HG03045 (cell line): ENCODE measurements around the gene DYSF.

Source experiments
- ATAC-seq: cut with Tn5 transposase; IDR thresholded peaks from one replicate; pipeline ENCODE4 v1.9.1; 2021; ENCODE audit warnings: mild to moderate bottlenecking, moderate library complexity; ENCODE audit not compliant: unreplicated experiment

The DYSF gene

DNA sequence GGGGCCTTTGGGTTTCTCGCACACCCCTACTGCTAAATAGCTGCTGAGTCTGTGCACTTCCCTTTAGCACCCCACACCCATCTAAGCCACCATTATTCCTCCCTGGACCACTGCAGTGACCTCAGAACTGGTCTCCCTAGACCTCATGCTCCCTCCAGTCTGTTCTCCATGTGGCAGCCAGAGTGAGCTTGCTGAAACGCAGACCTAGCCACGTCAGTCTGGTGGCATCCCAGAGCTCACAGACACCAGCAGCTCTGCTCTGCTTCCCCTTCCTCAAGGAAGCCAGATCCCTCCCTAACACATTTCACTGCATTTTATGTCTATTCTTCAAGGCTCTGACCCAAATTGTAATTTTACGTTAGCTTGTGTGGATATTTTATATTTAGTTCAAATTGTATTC lies 144.4 kb downstream of the DYSF start:
- ATAC-seq: no peak

DNA sequence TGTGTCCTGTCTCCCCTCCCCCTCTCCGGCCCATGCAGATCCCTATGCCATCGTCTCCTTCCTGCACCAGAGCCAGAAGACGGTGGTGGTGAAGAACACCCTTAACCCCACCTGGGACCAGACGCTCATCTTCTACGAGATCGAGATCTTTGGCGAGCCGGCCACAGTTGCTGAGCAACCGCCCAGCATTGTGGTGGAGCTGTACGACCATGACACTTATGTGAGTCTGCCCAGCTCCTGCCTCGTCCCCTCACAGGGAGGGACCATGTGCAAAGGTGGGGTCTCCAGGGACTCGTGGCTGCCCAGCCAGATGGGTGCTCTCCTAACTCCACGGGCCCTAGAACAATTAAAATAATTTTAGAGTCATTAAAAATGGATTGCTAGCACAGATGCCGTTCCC lies 145.2 kb downstream of the DYSF start:
- no peak for ATAC-seq

DNA sequence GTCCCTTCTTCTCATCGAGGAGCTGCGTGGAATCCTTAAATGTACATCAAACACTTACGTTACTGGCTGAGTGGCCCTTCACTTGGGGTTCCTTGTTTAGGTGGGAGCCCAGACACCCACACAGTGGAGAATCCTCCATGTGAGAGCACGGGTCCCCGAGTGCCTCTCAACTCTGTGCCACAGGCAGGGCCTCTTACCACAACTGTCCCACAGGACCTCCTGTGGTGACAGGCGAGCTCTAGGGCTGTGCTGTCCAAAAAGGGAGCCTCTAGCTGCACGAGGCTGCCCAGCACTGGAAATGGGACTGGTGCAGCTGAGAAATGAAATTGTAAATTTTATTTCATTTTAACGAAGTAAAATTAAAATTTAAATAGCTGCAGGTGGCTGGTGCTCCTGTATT lies 145.7 kb downstream of the DYSF start:
- no peak for ATAC-seq

DNA sequence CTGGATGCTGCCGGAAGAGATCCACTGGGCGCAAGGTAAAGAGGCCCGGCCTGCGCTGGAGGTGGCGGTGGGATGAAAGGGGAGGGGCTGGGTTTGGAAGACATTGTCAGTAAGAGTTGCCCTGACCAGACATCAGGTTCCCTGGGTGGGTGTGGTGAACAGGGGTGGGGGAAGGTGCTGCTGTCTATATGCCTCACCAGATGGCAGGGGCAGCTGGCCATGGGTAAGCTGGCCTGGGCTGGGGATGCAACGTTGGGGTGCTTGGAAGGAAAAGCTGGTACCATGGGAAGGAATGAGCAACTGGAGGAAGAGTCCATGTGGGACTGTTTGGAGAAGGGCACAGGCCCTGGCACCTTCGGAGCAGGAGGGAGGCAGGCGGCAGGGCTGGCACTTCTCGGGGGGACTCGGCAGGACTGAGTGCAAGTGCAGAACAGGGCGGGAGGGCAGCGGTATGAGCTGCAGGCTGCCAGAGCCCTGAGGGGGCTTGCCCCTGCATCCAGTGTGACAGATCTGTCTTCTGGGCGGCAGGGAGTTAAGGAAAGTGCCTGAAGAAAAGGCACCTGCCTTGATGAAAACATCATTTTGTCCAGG lies 146.4 kb downstream of the DYSF start:
- no peak for ATAC-seq

DNA sequence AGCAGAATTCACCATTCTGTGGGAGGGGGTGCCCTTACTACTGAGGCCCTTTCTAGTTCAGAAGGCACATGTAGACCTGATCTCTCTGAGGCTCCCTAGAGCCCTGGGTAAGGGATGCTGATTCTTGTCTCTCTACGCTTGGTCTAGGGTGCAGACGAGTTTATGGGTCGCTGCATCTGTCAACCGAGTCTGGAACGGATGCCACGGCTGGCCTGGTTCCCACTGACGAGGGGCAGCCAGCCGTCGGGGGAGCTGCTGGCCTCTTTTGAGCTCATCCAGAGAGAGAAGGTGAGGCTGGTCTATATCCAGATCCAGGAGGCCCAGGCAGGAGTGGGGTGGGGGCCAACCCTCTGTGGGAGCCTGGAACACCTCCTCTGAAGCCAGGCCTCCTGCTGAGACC lies 147.2 kb downstream of the DYSF start:
- ATAC-seq: no peak

DNA sequence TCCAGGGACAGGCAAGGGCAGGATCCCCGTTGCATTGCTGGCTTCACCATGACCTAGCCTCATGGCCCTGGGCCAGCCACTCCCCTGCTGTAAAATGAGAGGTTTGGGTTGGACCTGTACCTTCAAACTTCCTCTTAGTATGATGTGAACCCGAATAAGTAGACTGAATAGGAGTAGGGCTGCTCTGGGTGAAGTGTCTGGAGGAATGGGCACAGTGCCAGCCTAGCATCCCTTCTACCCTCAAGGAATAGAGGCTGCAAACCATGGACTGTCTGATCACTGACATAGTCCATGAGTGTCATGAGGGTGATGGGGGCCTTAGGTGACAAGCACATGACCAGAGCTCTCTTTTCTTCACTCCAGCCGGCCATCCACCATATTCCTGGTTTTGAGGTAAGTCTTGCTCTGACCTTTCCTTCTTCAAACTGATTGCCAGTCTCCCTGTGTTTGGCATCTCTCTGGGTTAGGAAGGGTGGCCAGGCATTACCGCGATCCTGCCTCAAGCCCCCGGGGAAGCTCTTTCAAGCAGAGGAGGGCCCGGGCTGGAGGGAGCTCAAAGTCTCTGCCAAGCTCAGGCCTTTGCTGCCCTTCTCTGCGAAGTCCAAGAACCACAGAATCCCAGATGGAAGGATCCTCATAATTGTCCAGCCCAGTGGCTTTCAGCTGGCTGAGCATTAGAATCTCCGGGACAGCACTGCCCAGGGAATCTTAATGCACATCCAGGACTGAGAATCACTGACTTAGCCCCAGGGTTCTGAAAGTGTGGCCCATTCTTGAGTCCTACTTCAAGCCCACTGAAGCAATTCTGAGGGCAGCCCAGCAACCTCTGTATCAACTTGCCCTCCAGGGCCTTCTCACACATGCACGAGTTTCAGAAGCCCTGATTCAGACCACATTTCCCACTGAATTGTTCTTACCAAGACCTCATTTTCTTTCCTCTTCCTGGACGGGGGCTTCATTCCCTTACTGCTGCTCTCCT lies 148.1 kb downstream of the DYSF start:
- no peak for ATAC-seq

DNA sequence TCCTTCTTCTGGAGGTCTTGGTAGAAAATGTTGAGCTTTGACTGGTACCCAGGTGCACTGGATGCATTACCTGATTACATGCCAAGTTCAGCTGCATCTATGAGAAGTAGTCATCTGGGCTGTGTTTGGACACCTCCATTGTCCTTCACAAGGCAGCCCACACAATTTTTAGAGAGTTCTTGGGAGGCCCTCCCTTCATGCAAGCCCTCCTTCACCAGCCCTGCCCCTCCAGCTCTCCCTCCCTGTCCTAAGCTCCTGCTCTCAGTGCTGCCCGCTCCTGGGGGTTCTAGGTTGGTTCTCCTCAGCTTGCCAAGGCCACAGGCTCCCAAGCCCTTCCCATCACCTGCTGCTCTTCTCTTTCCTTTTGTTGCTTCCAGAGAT lies 148.7 kb downstream of the DYSF start:
- ATAC-seq: no peak

DNA sequence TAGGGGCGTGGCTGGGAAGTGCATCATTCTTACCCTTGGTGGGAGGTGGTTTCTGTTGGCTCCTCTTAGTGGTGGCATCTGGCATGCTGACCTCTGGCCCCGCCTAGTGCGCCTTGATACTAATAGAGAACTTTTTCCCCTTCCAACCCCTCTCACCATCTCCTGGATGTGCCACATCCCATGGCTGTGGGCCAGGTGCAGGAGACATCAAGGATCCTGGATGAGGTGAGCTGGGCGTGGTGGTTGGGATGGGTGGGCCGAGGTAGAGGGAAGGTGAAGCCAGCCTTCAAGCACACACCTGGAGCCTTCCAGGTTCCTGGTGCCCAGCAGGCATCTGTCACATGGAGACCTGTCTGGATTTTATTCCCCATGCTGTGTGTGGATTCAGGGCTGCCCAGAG lies 149.2 kb downstream of the DYSF start:
- no peak for ATAC-seq

DNA sequence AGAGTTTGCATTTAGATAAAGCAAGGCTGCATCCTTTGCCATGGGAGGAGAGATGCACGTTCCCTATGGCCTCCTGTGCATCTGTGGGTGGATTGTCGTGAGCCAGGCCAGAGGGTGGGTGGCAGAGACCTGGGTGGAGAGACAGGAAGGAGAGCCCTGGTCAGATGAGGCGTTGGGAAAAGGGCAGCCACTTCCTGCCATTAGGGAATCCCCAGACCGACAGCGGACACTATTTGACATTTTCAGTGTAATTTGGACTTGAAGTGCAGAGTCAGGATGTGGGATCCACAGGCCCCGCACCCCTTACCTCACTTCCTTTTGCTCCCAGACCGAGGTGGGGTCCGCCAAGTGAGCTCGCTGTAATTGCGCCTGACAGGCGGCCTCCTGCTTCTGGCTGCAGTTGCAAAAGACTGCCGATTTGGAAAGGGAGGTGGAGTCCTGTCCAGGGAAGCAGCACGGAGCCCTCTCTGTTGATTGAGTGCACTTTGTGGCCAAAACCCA lies 150.0 kb downstream of the DYSF start:
- no peak for ATAC-seq

DNA sequence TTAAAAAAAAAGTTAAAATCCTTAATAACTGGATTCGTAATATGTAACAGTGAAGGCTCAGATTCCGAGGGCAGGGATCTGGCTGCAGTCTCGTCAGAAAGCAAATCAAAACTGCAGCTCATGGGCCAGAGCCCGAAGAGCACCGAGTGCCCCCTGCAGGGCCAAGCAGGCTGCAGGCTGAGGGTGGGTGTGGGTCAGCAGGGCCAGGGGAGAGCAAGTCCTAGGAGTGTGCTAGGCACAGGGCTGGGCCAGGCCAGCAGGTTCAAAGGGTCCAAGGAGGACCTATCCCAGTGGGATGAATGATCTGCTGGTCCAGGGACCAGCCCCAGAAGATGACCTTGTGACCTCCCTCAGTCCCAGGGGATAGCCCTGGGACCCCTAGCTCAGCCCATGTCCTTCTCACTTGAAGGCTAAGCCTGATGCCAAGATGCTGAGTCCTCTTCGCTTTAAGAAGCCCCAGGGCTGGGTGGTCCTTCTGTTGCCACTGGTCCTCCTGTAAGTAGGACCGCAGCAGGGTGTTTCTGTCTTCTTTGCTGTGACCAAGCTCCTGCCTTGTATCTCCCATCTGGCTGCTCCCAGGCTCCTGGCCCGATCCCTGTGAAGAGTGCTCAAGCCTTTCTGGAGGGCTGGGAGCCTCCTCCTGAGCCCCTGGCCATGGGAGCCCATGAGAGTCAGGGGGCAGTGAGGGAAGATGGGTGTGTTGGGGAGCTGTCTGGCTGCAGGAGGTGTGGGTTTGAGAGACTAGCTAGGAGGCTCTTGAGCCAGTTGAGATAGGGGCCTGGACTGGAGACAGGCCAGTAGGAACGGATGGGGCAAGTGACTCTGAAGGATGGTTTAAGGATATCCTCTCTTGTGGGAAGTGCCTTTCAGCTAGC lies 150.7 kb downstream of the DYSF start:
- no peak for ATAC-seq

DNA sequence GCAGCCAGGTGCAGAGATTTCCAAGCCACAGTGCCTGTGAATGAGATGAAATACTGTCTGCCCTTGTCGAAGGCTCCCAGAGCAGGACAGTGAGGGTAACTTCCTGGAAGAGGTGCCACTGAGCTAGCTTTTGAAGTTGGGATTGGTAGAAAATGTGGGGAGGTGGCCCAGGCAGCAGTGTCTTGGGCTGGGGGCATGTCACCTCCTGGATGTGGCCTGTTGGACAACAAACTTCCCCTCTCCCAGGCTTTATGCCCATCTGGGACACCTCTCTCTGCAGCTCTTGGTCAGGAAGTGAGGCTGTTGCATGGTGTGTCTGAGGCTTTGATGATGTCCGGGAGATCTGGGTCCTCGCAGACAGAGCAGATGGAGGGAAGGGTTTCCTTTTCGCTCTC lies 151.4 kb downstream of the DYSF start:
- no peak for ATAC-seq

DNA sequence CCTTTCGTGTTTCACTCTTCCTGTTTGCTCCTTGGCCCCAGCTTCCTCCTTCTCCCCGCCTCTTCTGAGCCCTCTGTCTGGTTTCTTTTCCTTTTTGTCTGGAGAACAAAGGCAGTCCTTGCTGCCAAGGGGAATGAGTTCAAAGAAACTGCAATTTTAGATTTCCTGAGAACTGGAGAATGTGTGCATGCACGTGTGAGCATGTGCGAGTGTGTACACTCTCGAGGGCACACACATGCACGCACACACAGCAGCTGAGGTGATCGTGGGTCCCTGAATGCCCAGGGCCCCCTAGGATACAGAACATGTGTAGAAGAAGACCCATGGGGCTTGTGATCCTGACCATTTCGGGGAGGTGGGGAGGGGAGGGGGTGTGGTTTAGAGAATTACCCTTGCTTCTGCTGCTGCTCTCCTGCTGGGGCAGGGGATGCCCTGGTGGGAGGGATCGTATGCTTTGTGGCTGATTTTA lies 151.8 kb downstream of the DYSF start:
- ATAC-seq: no peak

DNA sequence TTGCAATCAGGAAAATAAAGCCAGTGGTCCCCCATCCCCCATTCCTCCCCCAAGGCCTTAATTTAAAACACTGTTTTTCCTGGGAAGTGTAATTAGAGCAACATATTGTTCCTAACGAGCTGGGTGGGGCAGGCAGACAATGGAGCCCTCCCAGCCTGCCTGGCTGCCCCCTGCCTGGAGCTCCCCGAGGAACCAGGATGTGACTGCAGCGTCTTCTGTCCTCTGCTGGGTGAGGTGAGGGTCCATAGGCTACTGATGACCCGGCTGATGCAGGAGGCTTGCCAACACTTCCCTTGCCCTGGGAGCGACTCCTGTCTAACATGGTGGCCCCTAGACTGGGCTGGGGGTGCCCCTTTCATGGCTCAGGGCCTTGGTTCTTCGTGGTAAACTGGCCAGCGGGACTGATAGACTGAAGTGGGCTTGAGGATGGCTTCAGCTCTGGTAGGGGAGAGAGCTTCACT lies 152.4 kb downstream of the DYSF start:
- no peak for ATAC-seq

DNA sequence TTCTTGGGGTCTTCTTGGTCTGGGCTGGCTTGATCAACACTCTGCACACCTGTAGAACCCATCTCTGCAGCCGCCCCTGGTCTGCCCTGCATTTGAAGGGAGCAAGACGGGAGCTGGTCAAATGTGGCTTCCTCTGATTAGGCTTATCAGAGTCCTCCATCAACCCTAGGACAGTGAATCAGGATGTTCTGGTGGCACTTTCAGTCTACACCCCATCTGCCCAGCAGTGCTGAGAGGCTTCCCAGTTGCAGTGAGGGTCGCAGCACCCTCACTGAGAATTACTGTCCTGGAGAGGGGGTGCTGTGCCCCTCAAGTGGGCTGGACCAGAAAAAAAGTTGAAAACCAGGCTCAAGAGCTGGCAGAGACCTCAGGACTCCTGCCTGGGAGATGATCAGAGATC lies 152.9 kb downstream of the DYSF start:
- ATAC-seq: no peak

DNA sequence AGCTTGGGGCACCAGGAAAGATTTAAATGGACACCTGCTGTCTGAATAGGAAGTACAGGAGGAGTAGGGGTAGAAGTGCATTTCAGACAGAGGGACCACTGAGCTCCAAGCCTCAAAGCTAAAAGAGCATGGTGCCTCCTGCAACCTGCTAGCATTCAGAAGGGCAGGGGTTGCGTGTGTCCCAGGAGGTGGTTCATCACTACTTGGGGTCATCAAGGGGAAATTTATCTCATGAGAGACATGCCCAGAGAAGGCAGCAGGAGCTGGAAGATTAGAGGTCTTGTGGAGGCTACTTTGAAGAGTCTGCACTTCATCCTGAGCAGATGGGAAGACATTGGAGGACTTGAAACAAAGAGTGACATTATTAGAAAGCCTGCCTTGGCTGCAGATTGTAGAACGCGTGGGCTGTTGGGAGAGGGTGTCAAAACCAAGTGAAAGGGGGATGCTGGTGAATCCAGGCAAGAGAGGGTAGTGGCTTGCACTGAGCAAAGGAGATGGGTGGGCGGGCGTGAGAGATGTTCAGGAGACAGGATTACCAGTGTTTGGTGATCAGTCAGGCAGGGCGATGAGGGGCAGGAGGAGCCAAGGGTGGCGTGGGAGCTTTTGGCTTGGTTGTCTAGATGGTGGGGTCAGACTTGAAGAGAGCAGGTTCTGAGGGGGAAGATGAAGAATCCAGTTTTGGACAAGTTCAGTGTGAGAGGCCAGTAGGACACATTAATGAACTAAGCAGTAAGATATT lies 154.0 kb downstream of the DYSF start:
- no peak for ATAC-seq

DNA sequence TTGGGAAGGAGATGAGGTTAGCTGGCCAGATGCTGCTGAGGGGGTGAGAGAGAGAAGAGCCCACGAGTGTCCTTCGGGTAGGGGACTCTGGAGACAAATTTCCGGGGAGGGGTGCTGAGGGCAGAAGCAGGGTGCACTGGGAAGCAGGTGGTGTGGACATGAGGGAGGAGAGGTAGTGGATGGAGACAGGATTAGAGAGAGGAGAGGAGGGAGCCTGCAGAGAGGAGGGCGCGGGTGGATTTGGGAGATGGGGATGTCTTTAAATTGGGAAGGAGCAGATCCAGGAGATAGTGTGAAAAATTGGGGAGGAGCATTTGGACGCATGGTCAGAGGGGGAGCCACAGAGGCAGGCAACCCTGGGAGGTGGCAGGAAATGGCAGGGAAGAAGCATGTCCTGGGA lies 154.7 kb downstream of the DYSF start:
- no peak for ATAC-seq

DNA sequence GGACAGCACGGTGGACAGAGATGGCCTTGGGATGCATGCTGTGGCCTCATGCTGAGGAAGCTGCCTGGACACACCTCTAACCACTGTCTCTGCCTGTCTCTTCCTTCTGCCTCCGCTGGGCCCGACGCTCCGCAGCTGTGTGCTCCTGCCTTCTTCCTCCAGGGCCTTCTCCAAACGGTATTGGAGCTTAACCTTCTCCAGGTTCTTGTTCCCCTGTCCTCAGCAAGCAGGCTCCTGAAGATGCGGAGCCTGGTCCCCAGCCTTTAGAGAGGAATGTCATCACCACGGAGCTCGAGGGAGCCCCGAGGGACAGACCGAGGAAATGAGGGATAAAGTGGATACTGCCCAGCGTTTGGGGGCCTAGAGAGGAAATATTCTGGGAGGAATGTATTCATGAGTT lies 155.1 kb downstream of the DYSF start:
- ATAC-seq: no peak

DNA sequence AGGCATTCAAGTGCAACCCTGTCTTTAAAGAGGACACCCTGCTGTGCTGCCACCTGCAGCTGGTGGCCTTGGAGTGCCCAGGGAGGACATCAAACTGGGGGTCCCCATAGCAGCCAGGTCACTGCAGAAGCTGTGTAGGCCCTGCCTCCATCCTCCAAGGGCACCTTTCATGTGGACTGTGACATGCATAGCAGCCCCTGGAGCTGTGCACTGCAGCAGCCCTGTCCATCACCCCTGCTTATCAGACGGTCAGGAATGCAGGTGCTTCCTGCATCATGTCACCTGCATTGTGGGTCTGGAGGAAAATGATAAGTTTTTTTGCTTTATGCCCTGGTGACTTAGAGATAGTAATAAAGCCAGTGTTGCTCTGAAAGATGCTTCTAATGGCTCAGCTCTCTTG lies 155.7 kb downstream of the DYSF start:
- ATAC-seq: no peak

DNA sequence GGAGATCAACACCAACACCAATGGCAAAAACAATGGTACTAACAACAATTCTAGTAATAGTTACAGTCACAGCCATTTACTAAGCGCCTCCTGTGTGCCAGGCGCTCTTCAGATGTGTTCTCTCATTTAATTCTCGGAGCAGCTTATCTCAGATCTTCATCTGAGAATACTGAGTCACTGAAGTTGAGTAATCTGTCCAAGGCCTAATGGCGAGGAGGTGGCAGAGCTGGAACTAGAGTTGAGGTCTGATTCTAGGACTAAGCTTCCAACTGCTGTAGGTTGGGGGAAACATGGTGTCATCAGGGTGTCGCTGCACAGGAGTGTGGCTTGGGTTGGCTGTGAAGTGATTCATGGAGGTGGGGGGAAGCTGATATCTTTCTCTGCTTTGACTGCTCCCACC lies 156.1 kb downstream of the DYSF start:
- no peak for ATAC-seq

DNA sequence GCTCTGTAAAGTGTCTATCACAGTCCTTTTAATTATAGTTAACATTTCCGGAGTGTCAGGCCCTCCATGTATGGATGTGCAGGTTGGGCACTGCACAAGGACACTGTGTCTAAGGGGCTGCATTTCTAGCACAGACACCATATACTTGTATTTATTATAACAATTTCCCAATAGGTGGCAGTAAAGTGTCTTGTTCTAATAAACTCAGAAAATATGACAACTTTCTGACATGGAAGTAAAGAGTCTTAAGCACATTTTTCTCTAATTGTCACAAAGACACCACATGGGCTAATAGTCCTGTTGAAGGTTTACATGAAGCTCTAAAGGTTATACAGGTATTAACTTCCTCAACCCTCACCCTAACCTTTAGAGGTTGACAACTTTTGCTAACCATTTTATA lies 156.6 kb downstream of the DYSF start:
- ATAC-seq: no peak
